HG03432 (cell line): ENCODE results near the gene ACVRL1.

Experiments used
- ATAC-seq: cut with Tn5 transposase; IDR thresholded peaks from one replicate; pipeline ENCODE4 v1.9.1; 2021; ENCODE audit warnings: mild to moderate bottlenecking, moderate library complexity; ENCODE audit not compliant: unreplicated experiment

The ACVRL1 gene

DNA sequence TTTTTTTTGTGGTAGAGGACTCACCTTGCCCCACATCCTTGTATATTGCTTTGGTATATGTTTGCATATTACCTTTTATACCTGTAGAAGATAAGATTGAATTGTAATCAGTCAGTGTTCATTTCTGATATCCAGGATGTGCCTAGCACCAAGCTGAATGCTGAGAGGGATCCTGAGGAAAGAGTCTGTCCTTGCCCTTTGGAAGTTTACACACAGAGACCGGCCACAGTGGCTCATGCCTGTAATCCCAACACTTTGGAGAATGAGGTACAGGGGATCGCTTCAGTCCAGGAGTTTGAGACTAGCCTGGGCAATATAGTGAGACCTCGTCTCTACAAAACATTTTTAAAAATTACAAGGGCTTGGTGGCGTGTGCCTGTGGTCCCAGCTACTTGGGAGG lies 52.6 kb downstream of the ACVRL1 start:
- ATAC-seq = no peak

DNA sequence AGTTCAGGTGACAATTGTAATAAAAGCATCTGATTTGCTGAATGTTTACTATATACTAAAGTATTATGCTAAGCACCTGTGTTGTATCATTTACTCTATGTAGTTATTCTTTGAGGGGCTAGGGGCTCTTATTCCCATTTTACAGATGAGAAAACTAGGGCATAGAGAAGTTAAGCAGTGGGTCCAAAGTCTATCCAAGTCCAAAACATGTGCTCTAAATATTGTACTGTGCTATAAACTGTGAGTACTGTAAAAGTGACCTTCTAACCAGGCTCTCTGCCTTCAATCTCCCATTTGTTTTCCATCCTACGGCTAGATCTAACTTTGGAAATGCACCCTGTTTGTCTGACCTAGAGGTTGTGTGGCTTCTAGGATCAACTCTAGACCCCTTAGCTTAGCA lies 53.2 kb downstream of the ACVRL1 start:
- ATAC-seq = no peak

DNA sequence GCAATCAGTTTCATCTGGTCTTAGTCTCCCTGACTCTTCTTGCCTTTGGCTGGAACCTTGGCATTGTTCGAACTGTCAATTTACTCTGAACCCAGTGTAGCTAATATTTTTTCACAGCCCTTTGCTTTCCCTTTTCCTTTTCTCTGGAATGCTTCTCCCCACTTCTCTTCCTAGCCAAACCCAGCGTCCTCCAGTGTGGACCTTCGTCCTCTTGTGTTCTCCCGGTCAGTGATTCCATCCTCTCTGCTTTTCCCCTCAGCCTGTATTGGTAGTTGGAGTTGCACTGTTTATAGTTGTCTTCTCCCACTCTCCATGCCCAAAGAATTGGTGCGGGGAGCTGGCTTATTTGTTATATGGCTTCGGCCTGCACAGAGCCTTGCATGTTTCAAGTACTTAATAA lies 53.6 kb downstream of the ACVRL1 start:
- ATAC-seq = no peak

DNA sequence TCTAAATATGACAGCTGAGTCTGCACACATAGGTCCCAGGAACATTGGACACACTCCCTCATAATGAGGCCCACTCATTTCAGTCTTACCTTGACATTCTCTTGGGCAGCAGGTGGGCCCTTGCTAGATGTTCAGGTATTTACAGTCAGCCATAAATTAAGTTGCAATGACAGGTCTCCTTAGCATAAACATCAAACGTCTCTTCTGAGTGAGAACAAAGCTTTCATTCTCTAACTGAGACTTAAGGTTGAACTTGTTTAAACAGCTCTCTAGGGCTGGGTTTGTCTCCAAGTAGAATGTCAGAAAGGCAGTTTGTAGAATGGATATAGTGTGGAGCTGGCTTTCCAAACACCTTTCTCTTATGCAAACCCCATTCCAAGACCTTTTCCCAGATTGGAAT lies 54.5 kb downstream of the ACVRL1 start:
- no peak for ATAC-seq

DNA sequence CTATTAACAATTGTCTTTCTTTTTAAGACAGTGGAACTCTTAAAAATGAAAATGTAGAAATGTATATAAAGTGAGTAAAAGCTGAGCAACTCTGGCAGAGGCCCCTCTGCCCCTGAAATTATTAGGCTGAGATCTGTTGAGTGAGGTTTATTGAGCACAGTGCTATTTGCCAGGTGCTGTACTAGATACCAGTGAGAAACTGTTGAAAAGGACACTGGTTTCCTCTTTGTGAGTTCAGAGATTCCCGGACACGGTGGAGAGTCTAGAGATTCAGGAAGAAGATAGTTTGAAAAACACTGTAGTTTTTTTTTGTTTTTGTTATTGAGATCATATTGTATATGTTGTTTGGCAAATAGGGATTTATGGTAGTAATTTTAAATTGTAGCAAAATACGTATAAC lies 55.4 kb downstream of the ACVRL1 start:
- ATAC-seq = no peak

DNA sequence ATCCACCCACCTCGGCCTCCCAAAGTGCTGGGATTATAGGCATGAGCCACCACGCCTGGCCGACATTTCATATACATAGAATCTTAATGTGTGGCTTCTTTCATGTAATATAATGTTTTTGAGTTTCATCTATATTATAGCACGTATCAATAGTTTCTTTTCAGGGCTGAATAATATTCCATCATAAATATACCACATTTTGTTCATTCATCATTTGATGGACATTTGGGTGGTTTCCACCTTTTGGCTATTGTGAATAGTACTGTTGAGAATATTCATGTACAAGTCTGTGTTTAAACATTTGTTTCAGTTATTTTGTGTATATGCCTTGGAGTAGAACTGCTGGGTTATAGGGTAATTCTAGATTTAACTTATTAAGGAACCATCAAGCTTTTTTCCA lies 56.2 kb downstream of the ACVRL1 start:
- ATAC-seq = no peak

DNA sequence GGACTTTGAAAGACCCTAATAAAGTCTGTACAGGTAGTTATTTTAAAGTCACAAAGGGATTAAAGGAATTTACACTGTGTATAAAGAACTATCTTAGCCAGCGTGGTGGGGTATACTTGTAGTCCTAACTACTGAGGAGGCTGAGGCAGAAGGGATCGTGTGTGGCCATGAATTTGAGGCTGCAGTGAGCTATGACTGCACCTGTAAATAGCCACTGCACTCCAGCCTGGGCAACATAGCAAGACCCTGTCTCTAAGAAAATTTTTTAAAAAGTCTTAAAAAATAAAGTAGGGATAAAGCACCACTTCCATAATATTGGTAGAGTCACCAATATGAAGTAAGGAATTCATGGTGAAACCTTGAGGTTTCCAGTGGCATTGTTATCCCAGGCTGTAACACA lies 62.3 kb downstream of the ACVRL1 start:
- ATAC-seq = no peak

DNA sequence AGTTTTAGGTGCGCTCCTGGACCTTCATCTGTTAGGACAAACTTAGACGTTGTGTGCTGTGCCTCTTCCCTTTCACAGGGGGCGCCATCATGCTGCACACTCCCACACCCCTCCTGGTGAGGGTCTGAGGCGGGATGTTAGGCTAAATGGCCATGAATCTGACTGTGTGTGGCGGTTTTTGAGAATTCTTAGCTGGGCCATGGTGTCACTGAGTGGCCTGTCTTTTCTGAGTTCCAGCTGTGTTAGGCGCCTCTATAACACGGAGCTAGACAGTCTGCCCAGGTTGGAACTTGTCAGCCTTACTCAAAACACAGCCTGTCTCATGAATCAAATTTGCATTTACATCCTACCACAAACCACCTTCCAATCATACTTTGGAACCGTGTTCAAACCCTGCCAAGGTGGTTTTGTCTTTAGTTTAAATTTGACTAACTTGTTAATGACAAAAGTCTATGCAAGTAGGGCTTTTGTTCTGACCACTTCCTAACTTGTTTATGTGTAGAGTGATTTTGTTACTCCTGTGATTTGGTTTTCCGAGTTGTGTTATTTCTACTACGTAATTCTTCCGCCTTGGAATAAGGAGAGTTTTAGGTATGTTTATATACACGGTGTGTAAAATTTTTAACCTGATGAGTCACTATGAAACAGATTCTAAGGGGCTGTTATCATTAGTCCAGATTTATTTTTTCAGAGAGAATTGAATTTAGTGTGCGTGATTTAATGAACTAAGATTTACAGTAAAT lies 63.8 kb downstream of the ACVRL1 start:
- peak; percentile 95 for ATAC-seq

DNA sequence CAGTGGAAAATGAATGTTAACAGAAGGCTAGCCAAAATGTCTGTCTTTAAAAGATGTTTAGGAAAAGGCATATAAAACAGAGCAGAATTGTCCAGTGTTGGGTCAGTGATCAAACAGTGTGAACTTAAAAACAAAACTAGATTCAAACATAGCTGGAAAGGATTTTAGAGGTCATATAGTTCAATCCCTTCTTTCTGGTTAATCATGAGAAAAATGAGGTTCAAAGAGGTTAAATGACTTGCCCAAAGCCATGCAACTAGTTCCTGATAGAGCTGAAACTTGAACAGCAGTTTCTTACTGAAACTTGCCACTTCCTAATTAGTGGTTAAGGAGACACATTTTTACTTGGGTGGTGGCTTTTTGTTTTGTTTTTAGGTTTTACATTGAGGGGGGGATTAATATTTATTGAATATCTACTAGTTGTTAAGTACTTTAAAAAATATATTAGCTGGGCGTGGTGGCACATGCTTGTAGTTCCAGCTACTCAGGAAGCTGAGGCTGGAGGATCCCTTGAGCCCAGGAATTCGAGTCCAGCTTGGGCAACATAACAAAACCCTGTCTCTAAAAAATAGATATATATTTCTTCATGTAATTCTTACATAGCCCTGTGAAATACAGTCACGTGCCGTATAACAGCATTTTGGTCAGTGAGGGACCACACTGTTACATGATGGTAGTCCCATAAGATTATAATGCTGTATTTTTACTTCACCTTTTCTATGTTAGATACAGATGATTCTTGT lies 64.5 kb downstream of the ACVRL1 start:
- ATAC-seq = no peak

DNA sequence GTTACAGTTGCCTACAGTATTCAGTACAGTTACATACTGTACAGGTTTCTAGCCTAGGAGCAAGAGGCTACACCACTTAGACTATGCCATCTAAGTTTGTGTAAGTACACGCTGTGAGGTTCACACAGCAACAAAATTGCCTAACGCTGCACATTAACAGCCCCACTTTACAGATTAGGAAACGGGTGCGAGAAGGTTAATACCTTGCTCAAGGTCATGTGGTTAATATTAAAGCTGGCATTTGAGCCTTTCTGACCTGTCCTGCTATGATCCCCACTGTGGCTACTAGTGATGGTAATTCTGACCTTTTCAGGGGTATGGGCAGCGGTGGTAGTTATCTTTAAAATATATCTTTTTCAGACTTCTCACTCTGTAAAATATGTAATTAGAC lies 65.1 kb downstream of the ACVRL1 start:
- ATAC-seq = no peak

DNA sequence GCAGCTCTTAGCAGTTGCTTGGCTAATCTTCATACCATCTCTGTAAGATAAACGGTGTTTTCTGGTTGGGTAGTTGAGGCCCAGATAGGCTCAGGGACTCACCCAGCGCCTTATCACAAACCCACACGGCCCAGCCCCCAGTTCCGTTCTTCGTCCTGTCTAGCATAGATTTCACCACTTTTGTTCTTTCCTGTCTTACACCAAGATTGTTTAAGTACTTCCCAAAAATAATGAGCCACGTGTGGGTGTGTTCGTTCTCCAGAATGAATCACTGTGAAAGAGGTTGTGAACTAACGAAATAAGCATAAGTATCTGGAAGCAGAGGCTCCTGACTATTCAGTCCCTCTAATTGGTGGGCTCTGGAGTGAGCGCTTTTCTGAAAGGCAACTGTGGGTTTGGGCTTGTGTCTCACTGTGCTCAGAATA lies 65.6 kb downstream of the ACVRL1 start:
- ATAC-seq = no peak
